HEK293 (cell line): ENCODE measurements around the gene AR.

Experiments used
- CTCF ChIA-PET: fragments of 350-600 bp; formaldehyde crosslinking; extraction: SDS; loops from one replicate; lab custom pipeline; 2021; ENCODE audit warnings: antibody characterized with exemption; lab: Yijun Ruan, JAX
- POLR2A ChIA-PET: fragments of 300-600 bp; formaldehyde crosslinking; extraction: SDS; loops from one replicate; lab custom pipeline; 2020; ENCODE audit warnings: antibody characterized with exemption, inconsistent platforms; lab: Yijun Ruan, JAX
- H3K27ac ChIP-seq: fragments of 200-500 bp; sonication (Bioruptor generic); 2 replicates; pipeline ENCODE4 v1.5.1; 2014; ENCODE audit warnings: low read depth, low read length, control low read depth, inconsistent platforms; ENCODE audit errors: extremely low read depth
- H3K36me3 ChIP-seq, 2 experiments: fragments of 200-500 bp in 1 of 2; sonication (Bioruptor generic) in 1 of 2; 1 replicate in 1 of 2; 2 replicates in 1 of 2; pipeline ENCODE4 v1.5.1; 2014 to 2017; ENCODE audit warnings: inconsistent platforms in 2 of 2, low read length in 2 of 2; ENCODE audit not compliant: control insufficient read depth in 2 of 2, insufficient read depth in 1 of 2
- H3K4me1 ChIP-seq: fragments of 200-500 bp; sonication (Bioruptor generic); 2 replicates; pipeline ENCODE4 v1.5.1; 2014; ENCODE audit warnings: mild to moderate bottlenecking, low read length, inconsistent platforms; ENCODE audit not compliant: control insufficient read depth, insufficient read depth
- H3K4me3 ChIP-seq: 2 replicates; pipeline ENCODE4 v1.5.1; 2011; ENCODE audit warnings: low read depth, mild to moderate bottlenecking, control low read depth, low read length, moderate library complexity
- H3K9me3 ChIP-seq: fragments of 200-500 bp; sonication (Bioruptor generic); 2 replicates; pipeline ENCODE4 v1.5.1; 2014; ENCODE audit warnings: low read depth, low read length, inconsistent platforms; ENCODE audit not compliant: control insufficient read depth, insufficient read depth
- BCL6B ChIP-seq: fragments of 450-650 bp; formaldehyde crosslinking; IDR thresholded peaks from 2 replicates; pipeline ENCODE4 v1.5.1; 2017; ENCODE audit warnings: missing biosample characterization, missing genetic modification characterization
- GLIS1 ChIP-seq: fragments of 450-650 bp; formaldehyde crosslinking; IDR thresholded peaks from 2 replicates; pipeline ENCODE4 v1.5.1; 2016; ENCODE audit warnings: missing biosample characterization, missing genetic modification characterization
- KLF9 ChIP-seq: fragments of 450-650 bp; formaldehyde crosslinking; IDR thresholded peaks from 2 replicates; pipeline ENCODE4 v1.5.1; 2016; ENCODE audit warnings: missing biosample characterization, missing genetic modification characterization, low read depth
- PRDM1 ChIP-seq: fragments of 450-650 bp; formaldehyde crosslinking; IDR thresholded peaks from 2 replicates; pipeline ENCODE4; 2016; ENCODE audit warnings: missing biosample characterization, missing genetic modification characterization
- SP7 ChIP-seq: fragments of 450-650 bp; formaldehyde crosslinking; IDR thresholded peaks from 2 replicates; pipeline ENCODE4 v1.5.1; 2016; ENCODE audit warnings: missing biosample characterization, missing genetic modification characterization
- ZBTB49 ChIP-seq: fragments of 450-650 bp; formaldehyde crosslinking; IDR thresholded peaks from 2 replicates; pipeline ENCODE4 v1.5.1; 2016; ENCODE audit warnings: missing biosample characterization, missing genetic modification characterization, low read depth
- ZFP41 ChIP-seq: fragments of 450-650 bp; formaldehyde crosslinking; IDR thresholded peaks from 2 replicates; pipeline ENCODE4 v1.5.1; 2016; ENCODE audit warnings: missing biosample characterization, missing genetic modification characterization, borderline replicate concordance
- ZNF138 ChIP-seq: fragments of 450-650 bp; formaldehyde crosslinking; IDR thresholded peaks from 2 replicates; pipeline ENCODE4 v1.5.1; 2016; ENCODE audit warnings: missing biosample characterization, missing genetic modification characterization, borderline replicate concordance
- ZNF214 ChIP-seq: fragments of 450-650 bp; formaldehyde crosslinking; IDR thresholded peaks from 2 replicates; pipeline ENCODE4 v1.5.1; 2017; ENCODE audit warnings: missing biosample characterization, mild to moderate bottlenecking, missing genetic modification characterization, borderline replicate concordance
- ZNF398 ChIP-seq: fragments of 450-650 bp; formaldehyde crosslinking; IDR thresholded peaks from 2 replicates; pipeline ENCODE4 v1.5.1; 2017; ENCODE audit warnings: missing biosample characterization, missing genetic modification characterization
- ZNF48 ChIP-seq: fragments of 450-650 bp; formaldehyde crosslinking; IDR thresholded peaks from 2 replicates; pipeline ENCODE4 v1.5.1; 2016; ENCODE audit warnings: missing biosample characterization, missing genetic modification characterization
- ZNF488 ChIP-seq: fragments of 450-650 bp; formaldehyde crosslinking; IDR thresholded peaks from 2 replicates; pipeline ENCODE4 v1.5.1; 2016; ENCODE audit warnings: missing biosample characterization, missing genetic modification characterization
- ZNF521 ChIP-seq: fragments of 450-650 bp; formaldehyde crosslinking; IDR thresholded peaks from 2 replicates; pipeline ENCODE4 v1.5.1; 2017; ENCODE audit warnings: missing biosample characterization, mild to moderate bottlenecking, missing genetic modification characterization
- ZNF600 ChIP-seq: fragments of 450-650 bp; formaldehyde crosslinking; IDR thresholded peaks from 2 replicates; pipeline ENCODE4 v1.5.1; 2016; ENCODE audit warnings: missing biosample characterization, missing genetic modification characterization

Gene AR

GRCh38 chrX:67545893-67546495 lies 2.2 kb downstream of the AR start (continued):
- TF ChIP-seq ZBTB49 (no peak), SP7 (tag by site-specific recombination) (no peak), ZNF138 (tag by site-specific recombination) (no peak), ZNF48 (no peak)

GRCh38 chrX:67546496-67547423 lies 2.9 kb downstream of the AR start:
- no peaks in the 10 kb centered on the region for H3K4me1 ChIP-seq
- CTCF ChIA-PET: interaction anchor here (1.3 kb wide), 1 partner anchor 9 kb away, joined by 4 read pairs; no protein-coding TSS in a partner anchor
- no peak overlapping the region for H3K27ac ChIP-seq
- H3K4me3 ChIP-seq: peak overlapping the region; percentile 43
- POLR2A ChIA-PET: no interaction called here
- H3K36me3 ChIP-seq: peaks cover 0 to 3% of the 10 kb centered on the region in 2 experiments; a peak in 1 of 3 replicates
- no peaks in the 10 kb centered on the region; the same call in none of the 2 replicates for H3K9me3 ChIP-seq
- no peak for TF ChIP-seq ZFP41 (tag by site-specific recombination)
- no peak for TF ChIP-seq ZNF214 (tag by site-specific recombination)
- no peak for TF ChIP-seq ZNF600 (tag by site-specific recombination)
- no peak for TF ChIP-seq KLF9 (tag by site-specific recombination)
- 0 out of 2 replicates have a peak, but pooled peaks have one; percentile 7 for TF ChIP-seq GLIS1 (tag by site-specific recombination)
- no peak for TF ChIP-seq ZNF488 (tag by site-specific recombination)
- no peak for TF ChIP-seq BCL6B (tag by site-specific recombination)
- 0 out of 2 replicates have a peak, but pooled peaks have one; percentile 10 for TF ChIP-seq PRDM1
- no peak for TF ChIP-seq ZNF398
- TF ChIP-seq ZNF521 (tag by site-specific recombination): no peak
